ENCODE measurements around the gene UQCRQ. TPM values are rescaled to one million over a fixed set of nuclear protein-coding genes. Genes with fewer than 3 reads are reported as not detected.

The UQCRQ gene
- total and polyA plus RNA-seq, 9 of the 15 experiments (the other 6 are each of a cell fraction or from before 2014, with no cell fraction given) = 235 to 2,421 (median 883) TPM

- TF ChIP-seq FOXA3 (CRISPR knock-in tag; conservative IDR thresholded peaks at IDR 0.05 in 1 of 2, IDR thresholded peaks at IDR 0.05 in 1 of 2) = no peak
- TF ChIP-seq ZNF780A (CRISPR knock-in tag; IDR thresholded peaks at IDR 0.05) = no peak
- TF ChIP-seq HDAC1 (IDR thresholded peaks at IDR 0.05) = peak in 1 of 2 experiments; percentile 86; a peak in 2 of 4 replicates
- TF ChIP-seq NFXL1 (CRISPR knock-in tag; IDR thresholded peaks at IDR 0.05) = no peak
- TF ChIP-seq TRIM25 (IDR thresholded peaks at IDR 0.05; ENCODE audit: borderline replicate concordance) = no peak
- peak; percentile 87; the same call in 1 of the 2 replicates for TF ChIP-seq TFAP4 (CRISPR knock-in tag; IDR thresholded peaks at IDR 0.05; ENCODE audit: borderline replicate concordance)
- TF ChIP-seq MXI1 (IDR thresholded peaks at IDR 0.05; ENCODE audit: low read depth, low read length) = 0 out of 2 replicates have a peak, but pooled peaks have one; percentile 10
- TF ChIP-seq, protein P1, sequence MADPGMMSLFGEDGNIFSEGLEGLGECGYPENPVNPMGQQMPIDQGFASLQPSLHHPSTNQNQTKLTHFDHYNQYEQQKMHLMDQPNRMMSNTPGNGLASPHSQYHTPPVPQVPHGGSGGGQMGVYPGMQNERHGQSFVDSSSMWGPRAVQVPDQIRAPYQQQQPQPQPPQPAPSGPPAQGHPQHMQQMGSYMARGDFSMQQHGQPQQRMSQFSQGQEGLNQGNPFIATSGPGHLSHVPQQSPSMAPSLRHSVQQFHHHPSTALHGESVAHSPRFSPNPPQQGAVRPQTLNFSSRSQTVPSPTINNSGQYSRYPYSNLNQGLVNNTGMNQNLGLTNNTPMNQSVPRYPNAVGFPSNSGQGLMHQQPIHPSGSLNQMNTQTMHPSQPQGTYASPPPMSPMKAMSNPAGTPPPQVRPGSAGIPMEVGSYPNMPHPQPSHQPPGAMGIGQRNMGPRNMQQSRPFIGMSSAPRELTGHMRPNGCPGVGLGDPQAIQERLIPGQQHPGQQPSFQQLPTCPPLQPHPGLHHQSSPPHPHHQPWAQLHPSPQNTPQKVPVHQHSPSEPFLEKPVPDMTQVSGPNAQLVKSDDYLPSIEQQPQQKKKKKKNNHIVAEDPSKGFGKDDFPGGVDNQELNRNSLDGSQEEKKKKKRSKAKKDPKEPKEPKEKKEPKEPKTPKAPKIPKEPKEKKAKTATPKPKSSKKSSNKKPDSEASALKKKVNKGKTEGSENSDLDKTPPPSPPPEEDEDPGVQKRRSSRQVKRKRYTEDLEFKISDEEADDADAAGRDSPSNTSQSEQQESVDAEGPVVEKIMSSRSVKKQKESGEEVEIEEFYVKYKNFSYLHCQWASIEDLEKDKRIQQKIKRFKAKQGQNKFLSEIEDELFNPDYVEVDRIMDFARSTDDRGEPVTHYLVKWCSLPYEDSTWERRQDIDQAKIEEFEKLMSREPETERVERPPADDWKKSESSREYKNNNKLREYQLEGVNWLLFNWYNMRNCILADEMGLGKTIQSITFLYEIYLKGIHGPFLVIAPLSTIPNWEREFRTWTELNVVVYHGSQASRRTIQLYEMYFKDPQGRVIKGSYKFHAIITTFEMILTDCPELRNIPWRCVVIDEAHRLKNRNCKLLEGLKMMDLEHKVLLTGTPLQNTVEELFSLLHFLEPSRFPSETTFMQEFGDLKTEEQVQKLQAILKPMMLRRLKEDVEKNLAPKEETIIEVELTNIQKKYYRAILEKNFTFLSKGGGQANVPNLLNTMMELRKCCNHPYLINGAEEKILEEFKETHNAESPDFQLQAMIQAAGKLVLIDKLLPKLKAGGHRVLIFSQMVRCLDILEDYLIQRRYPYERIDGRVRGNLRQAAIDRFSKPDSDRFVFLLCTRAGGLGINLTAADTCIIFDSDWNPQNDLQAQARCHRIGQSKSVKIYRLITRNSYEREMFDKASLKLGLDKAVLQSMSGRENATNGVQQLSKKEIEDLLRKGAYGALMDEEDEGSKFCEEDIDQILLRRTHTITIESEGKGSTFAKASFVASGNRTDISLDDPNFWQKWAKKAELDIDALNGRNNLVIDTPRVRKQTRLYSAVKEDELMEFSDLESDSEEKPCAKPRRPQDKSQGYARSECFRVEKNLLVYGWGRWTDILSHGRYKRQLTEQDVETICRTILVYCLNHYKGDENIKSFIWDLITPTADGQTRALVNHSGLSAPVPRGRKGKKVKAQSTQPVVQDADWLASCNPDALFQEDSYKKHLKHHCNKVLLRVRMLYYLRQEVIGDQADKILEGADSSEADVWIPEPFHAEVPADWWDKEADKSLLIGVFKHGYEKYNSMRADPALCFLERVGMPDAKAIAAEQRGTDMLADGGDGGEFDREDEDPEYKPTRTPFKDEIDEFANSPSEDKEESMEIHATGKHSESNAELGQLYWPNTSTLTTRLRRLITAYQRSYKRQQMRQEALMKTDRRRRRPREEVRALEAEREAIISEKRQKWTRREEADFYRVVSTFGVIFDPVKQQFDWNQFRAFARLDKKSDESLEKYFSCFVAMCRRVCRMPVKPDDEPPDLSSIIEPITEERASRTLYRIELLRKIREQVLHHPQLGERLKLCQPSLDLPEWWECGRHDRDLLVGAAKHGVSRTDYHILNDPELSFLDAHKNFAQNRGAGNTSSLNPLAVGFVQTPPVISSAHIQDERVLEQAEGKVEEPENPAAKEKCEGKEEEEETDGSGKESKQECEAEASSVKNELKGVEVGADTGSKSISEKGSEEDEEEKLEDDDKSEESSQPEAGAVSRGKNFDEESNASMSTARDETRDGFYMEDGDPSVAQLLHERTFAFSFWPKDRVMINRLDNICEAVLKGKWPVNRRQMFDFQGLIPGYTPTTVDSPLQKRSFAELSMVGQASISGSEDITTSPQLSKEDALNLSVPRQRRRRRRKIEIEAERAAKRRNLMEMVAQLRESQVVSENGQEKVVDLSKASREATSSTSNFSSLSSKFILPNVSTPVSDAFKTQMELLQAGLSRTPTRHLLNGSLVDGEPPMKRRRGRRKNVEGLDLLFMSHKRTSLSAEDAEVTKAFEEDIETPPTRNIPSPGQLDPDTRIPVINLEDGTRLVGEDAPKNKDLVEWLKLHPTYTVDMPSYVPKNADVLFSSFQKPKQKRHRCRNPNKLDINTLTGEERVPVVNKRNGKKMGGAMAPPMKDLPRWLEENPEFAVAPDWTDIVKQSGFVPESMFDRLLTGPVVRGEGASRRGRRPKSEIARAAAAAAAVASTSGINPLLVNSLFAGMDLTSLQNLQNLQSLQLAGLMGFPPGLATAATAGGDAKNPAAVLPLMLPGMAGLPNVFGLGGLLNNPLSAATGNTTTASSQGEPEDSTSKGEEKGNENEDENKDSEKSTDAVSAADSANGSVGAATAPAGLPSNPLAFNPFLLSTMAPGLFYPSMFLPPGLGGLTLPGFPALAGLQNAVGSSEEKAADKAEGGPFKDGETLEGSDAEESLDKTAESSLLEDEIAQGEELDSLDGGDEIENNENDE (IDR thresholded peaks at IDR 0.05; ENCODE audit: low read depth, low read length) = no peak
- no peak for TF ChIP-seq TSC22D4 (tag; IDR thresholded peaks at IDR 0.05)
- TF ChIP-seq ZNF511 (CRISPR knock-in tag; IDR thresholded peaks at IDR 0.05) = 0 out of 2 replicates have a peak, but pooled peaks have one; percentile 8
These were observed at the start of gene UQCRQ, which contains the start of gene GDF9 (continued) for GRCh38 chr5:132866342-132867045.
